H9 (cell line): ENCODE data around the gene TSKU. TPM values are rescaled to one million over a fixed set of nuclear protein-coding genes. Genes with fewer than 3 reads are reported as not detected.

Source experiments
- DNase-seq: peaks from one replicate; pipeline ENCODE4 v3.0.0-alpha.2; 2017
- H2AFZ ChIP-seq: one replicate; pipeline ENCODE4 v1.6.1; 2013; ENCODE audit warnings: mild to moderate bottlenecking, low read length, control low read depth, moderate library complexity
- H2AK5ac ChIP-seq: 2 replicates; pipeline ENCODE4 v1.6.1; 2013; ENCODE audit warnings: low read length, control low read depth, mixed read lengths; ENCODE audit not compliant: insufficient read length
- H2BK120ac ChIP-seq: one replicate; pipeline ENCODE4 v1.6.1; 2013; ENCODE audit warnings: low read depth, mild to moderate bottlenecking, low read length, control low read depth, inconsistent platforms; ENCODE audit not compliant: poor library complexity, severe bottlenecking
- H2BK12ac ChIP-seq: 2 replicates; pipeline ENCODE4 v1.6.1; 2013; ENCODE audit warnings: low read length, control low read depth, mixed read lengths, low read depth; ENCODE audit not compliant: insufficient read length
- H2BK15ac ChIP-seq: 2 replicates; pipeline ENCODE4 v1.6.1; 2013; ENCODE audit warnings: low read depth, low read length, control low read depth
- H2BK20ac ChIP-seq: one replicate; pipeline ENCODE4 v1.6.1; 2013; ENCODE audit warnings: low read depth, mild to moderate bottlenecking, low read length, control low read depth, inconsistent platforms; ENCODE audit not compliant: poor library complexity, severe bottlenecking
- H2BK5ac ChIP-seq: 2 replicates; pipeline ENCODE4 v1.6.1; 2013; ENCODE audit warnings: low read length, control low read depth, mixed read lengths; ENCODE audit not compliant: insufficient read length
- H3K14ac ChIP-seq: 2 replicates; pipeline ENCODE4 v1.6.1; 2013; ENCODE audit warnings: low read length, control low read depth; ENCODE audit not compliant: insufficient read depth
- H3K18ac ChIP-seq: 2 replicates; pipeline ENCODE4 v1.6.1; 2013; ENCODE audit warnings: low read depth, mild to moderate bottlenecking, mixed read lengths, low read length, control low read depth; ENCODE audit not compliant: insufficient read length
- H3K23ac ChIP-seq: 2 replicates; pipeline ENCODE4 v1.6.1; 2013; ENCODE audit warnings: low read length, control low read depth, mixed read lengths, low read depth; ENCODE audit not compliant: insufficient read length
- H3K23me2 ChIP-seq: 2 replicates; pipeline ENCODE4 v1.6.1; 2013; ENCODE audit warnings: low read depth, mild to moderate bottlenecking, mixed read lengths, low read length, control low read depth; ENCODE audit not compliant: insufficient read length, poor library complexity, severe bottlenecking
- H3K27ac ChIP-seq: 2 replicates; pipeline ENCODE4 v1.5.1; 2013; ENCODE audit warnings: low read length, control low read depth, mixed read lengths, low read depth; ENCODE audit not compliant: insufficient read length
- H3K27me3 ChIP-seq: 2 replicates; pipeline ENCODE4 v1.6.1; 2013; ENCODE audit warnings: low read length, control low read depth, inconsistent platforms; ENCODE audit not compliant: insufficient read depth
- H3K4ac ChIP-seq: 2 replicates; pipeline ENCODE4 v1.6.1; 2013; ENCODE audit warnings: low read depth, mild to moderate bottlenecking, control low read depth, inconsistent platforms, low read length, moderate library complexity
- H3K4me1 ChIP-seq: 2 replicates; pipeline ENCODE4 v1.6.1; 2013; ENCODE audit warnings: low read length, control low read depth, inconsistent platforms; ENCODE audit not compliant: insufficient read depth
- H3K4me2 ChIP-seq: 2 replicates; pipeline ENCODE4 v1.6.1; 2013; ENCODE audit warnings: low read length, control low read depth, mixed read lengths; ENCODE audit not compliant: insufficient read length, insufficient read depth
- H3K56ac ChIP-seq: 2 replicates; pipeline ENCODE4 v1.6.1; 2013; ENCODE audit warnings: low read depth, mild to moderate bottlenecking, mixed read lengths, low read length, control low read depth; ENCODE audit not compliant: insufficient read length
- H3K79me1 ChIP-seq: 2 replicates; pipeline ENCODE4 v1.6.1; 2013; ENCODE audit warnings: low read depth, mild to moderate bottlenecking, moderate library complexity, low read length, control low read depth, inconsistent platforms; ENCODE audit not compliant: insufficient read depth, poor library complexity, severe bottlenecking
- H3K79me2 ChIP-seq: 2 replicates; pipeline ENCODE4 v1.6.1; 2013; ENCODE audit warnings: low read length, control low read depth, inconsistent platforms; ENCODE audit not compliant: insufficient read depth
- H3K9ac ChIP-seq: 2 replicates; pipeline ENCODE4 v1.6.1; 2013; ENCODE audit warnings: low read length, control low read depth, mixed read lengths; ENCODE audit not compliant: insufficient read length; ENCODE audit errors: extremely low read depth
- H3K9me3 ChIP-seq: one replicate; pipeline ENCODE4 v1.6.1; 2013; ENCODE audit warnings: low read depth, low read length, inconsistent platforms; ENCODE audit not compliant: control insufficient read depth
- H3T11ph ChIP-seq: one replicate; pipeline ENCODE4 v1.6.1; 2013; ENCODE audit warnings: mild to moderate bottlenecking, low read length, control low read depth, inconsistent platforms
- H4K20me1 ChIP-seq: one replicate; pipeline ENCODE4 v1.6.1; 2013; ENCODE audit not compliant: control insufficient read depth, insufficient read length, insufficient read depth
- H4K5ac ChIP-seq: 2 replicates; pipeline ENCODE4 v1.6.1; 2013; ENCODE audit warnings: low read depth, mild to moderate bottlenecking, mixed read lengths, low read length, control low read depth; ENCODE audit not compliant: insufficient read length
- H4K8ac ChIP-seq: replicated peaks from 2 replicates; pipeline ENCODE4 v1.6.1; 2013; ENCODE audit warnings: low read length, control low read depth, mixed read lengths, low read depth; ENCODE audit not compliant: insufficient read length
- H4K91ac ChIP-seq: 2 replicates; pipeline ENCODE4 v1.6.1; 2013; ENCODE audit warnings: low read depth, mild to moderate bottlenecking, moderate library complexity, mixed read lengths, low read length, control low read depth; ENCODE audit not compliant: insufficient read length
- H3K27ac Mint-ChIP-seq, 3 experiments: 2 replicates in 2 of 3; 3 replicates in 1 of 3; pipeline ENCODE4 v1.8.0; 2020 to 2021; ENCODE audit warnings: mixed read lengths in 3 of 3, mild to moderate bottlenecking in 1 of 3, moderate library complexity in 1 of 3
- H3K27me3 Mint-ChIP-seq: 2 replicates; pipeline ENCODE4 v1.8.0; 2021; ENCODE audit warnings: low read depth, mild to moderate bottlenecking, moderate library complexity, mixed read lengths
- H3K36me3 Mint-ChIP-seq, 3 experiments: 2 replicates in 2 of 3; 3 replicates in 1 of 3; pipeline ENCODE4 v1.8.0; 2020 to 2021; ENCODE audit warnings: low read depth in 3 of 3, mixed read lengths in 3 of 3; ENCODE audit not compliant: insufficient read depth in 1 of 3
- H3K4me1 Mint-ChIP-seq, 2 experiments: 2 replicates each; pipeline ENCODE4 v1.8.0; 2020; ENCODE audit warnings: mixed read lengths in 2 of 2
- H3K4me3 Mint-ChIP-seq, 2 experiments: 2 replicates in 1 of 2; 3 replicates in 1 of 2; pipeline ENCODE4 v1.8.0; 2020 to 2021; ENCODE audit warnings: mild to moderate bottlenecking in 2 of 2, mixed read lengths in 2 of 2, moderate library complexity in 1 of 2
- H3K9me3 Mint-ChIP-seq, 2 experiments: 2 replicates in 1 of 2; 3 replicates in 1 of 2; pipeline ENCODE4 v1.8.0; 2020; ENCODE audit warnings: mild to moderate bottlenecking in 2 of 2, mixed read lengths in 2 of 2, moderate library complexity in 1 of 2
- WGBS: extraction: QIAGEN DNeasy Blood & Tissue Kit; methylation state at CpG from one replicate; pipeline ENCODE4 v1.1.7; 2013; ENCODE audit warnings: missing lambda C conversion rate, low lambda C conversion rate, mixed read lengths; ENCODE audit not compliant: insufficient read length; ENCODE audit errors: extremely low coverage; 5-methylcytosine and 5-hydroxymethylcytosine counted together
- total RNA-seq: library from RNA; stranded (reverse); gene quantifications from 2 replicates; pipeline ENCODE4 v1.2.1, GENCODE V29; 2021
- TF ChIP-seq, protein P1 (sequence below): fragments of 200-600 bp; sonication (generic); conservative IDR thresholded peaks from 3 replicates; pipeline ENCODE4 v1.8.0; 2021; ENCODE audit warnings: antibody characterized with exemption, mild to moderate bottlenecking

The TSKU gene
- total RNA-seq, 1 experiment from 2014 or later = 25.4 TPM

- no peak overlapping the region for H2AK5ac ChIP-seq
- no peaks in the 10 kb centered on the region for H3K27me3 ChIP-seq
- DNase-seq = no peak
- H3K27me3 Mint-ChIP-seq = peaks cover 3% of the 10 kb centered on the region
- H3T11ph ChIP-seq = no peak overlapping the region
- H2BK15ac ChIP-seq = no peak overlapping the region
- peaks cover 23 to 34% of the 10 kb centered on the region in 2 experiments for H3K9me3 Mint-ChIP-seq
- peaks cover 13 to 22% (median 14%) of the 10 kb centered on the region in 3 experiments for H3K36me3 Mint-ChIP-seq
- H2AFZ ChIP-seq = no peak overlapping the region
- no peak overlapping the region for H2BK5ac ChIP-seq
- peaks cover 7% of the 10 kb centered on the region for H3K9me3 ChIP-seq
- no peak overlapping the region for H4K8ac ChIP-seq
- no peak overlapping the region for H3K4me2 ChIP-seq
- H3K4me1 ChIP-seq = no peaks in the 10 kb centered on the region
- no peaks in the 10 kb centered on the region for H3K79me2 ChIP-seq
- H3K23me2 ChIP-seq = no peaks in the 10 kb centered on the region
- H2BK120ac ChIP-seq = no peak overlapping the region
- H3K9ac ChIP-seq = no peak overlapping the region
- no peak overlapping the region for H3K14ac ChIP-seq
- no peak overlapping the region for H3K4ac ChIP-seq
- H4K20me1 ChIP-seq = no peaks in the 10 kb centered on the region
- no peak overlapping the region for H4K91ac ChIP-seq
- WGBS = no CpG with 5 or more reads among the region's 11 CpGs
- no peak overlapping the region for H3K18ac ChIP-seq
- peaks cover 20 to 27% of the 10 kb centered on the region in 2 experiments for H3K4me1 Mint-ChIP-seq
- H4K5ac ChIP-seq = no peak overlapping the region
- no peak overlapping the region for H2BK12ac ChIP-seq
- no peak overlapping the region for H3K56ac ChIP-seq
- H3K79me1 ChIP-seq = no peaks in the 10 kb centered on the region
- TF ChIP-seq, protein P1, sequence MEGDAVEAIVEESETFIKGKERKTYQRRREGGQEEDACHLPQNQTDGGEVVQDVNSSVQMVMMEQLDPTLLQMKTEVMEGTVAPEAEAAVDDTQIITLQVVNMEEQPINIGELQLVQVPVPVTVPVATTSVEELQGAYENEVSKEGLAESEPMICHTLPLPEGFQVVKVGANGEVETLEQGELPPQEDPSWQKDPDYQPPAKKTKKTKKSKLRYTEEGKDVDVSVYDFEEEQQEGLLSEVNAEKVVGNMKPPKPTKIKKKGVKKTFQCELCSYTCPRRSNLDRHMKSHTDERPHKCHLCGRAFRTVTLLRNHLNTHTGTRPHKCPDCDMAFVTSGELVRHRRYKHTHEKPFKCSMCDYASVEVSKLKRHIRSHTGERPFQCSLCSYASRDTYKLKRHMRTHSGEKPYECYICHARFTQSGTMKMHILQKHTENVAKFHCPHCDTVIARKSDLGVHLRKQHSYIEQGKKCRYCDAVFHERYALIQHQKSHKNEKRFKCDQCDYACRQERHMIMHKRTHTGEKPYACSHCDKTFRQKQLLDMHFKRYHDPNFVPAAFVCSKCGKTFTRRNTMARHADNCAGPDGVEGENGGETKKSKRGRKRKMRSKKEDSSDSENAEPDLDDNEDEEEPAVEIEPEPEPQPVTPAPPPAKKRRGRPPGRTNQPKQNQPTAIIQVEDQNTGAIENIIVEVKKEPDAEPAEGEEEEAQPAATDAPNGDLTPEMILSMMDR = peak; percentile 39; the same call in 1 of the 3 replicates
- no peak overlapping the region for H3K4me3 Mint-ChIP-seq
- no peak overlapping the region for H2BK20ac ChIP-seq
- no peak overlapping the region for H3K27ac Mint-ChIP-seq
- no peak overlapping the region for H3K23ac ChIP-seq
- H3K27ac ChIP-seq = no peak overlapping the region
Measured at GRCh38 chr11:76810151-76810853, 27.1 kb downstream of the TSKU start.
